Breast epithelium (tissue), 4 donors: ENCODE data around the gene OR10A4. TPM values are rescaled to one million over a fixed set of nuclear protein-coding genes. Genes with fewer than 3 reads are reported as not detected.

Experiments
- DNase-seq, 2 donors: peaks; one replicate each; pipeline ENCODE4 v3.0.0-alpha.2; 2019; ENCODE audit warnings: low spot score in 2 of 2
- H3K27ac ChIP-seq, 2 donors: fragments of 200-600 bp; sonication (generic) in 1 of 2; one replicate each; pipeline ENCODE4 v1.5.1; 2016 to 2019; ENCODE audit warnings: mild to moderate bottlenecking in 1 of 2
- H3K27me3 ChIP-seq, 2 donors: fragments of 200-600 bp; sonication (generic) in 1 of 2; one replicate each; pipeline versions ENCODE4 v1.5.1 to v1.6.0; 2017 to 2019; ENCODE audit warnings: control low read depth in 1 of 2, mild to moderate bottlenecking in 1 of 2
- H3K36me3 ChIP-seq: fragments of 200-600 bp; one replicate; pipeline ENCODE4 v1.5.1; 2019
- H3K4me1 ChIP-seq, 2 donors: fragments of 200-600 bp; sonication (generic); one replicate each; pipeline ENCODE4 v1.5.1; 2016 to 2019; ENCODE audit warnings: control low read depth in 1 of 2
- H3K4me3 ChIP-seq, 3 donors: fragments of 200-600 bp; sonication (generic); 1 replicate in 2 of 3; 2 replicates in 1 of 3; pipeline ENCODE4 v1.5.1; 2016 to 2019; ENCODE audit warnings: mild to moderate bottlenecking in 3 of 3, moderate library complexity in 2 of 3
- H3K9me3 ChIP-seq, 2 donors: fragments of 200-600 bp; sonication (generic) in 1 of 2; one replicate each; pipeline ENCODE4 v1.5.1; 2016 to 2019; ENCODE audit warnings: control low read depth in 1 of 2
- CTCF ChIP-seq, 3 donors: fragments of 450-650 bp; IDR thresholded peaks; one replicate each; pipeline ENCODE4 v1.5.1; 2016 to 2017; ENCODE audit warnings: antibody characterized with exemption in 3 of 3, mild to moderate bottlenecking in 3 of 3, moderate library complexity in 3 of 3
- POLR2A ChIP-seq: fragments of 450-650 bp; IDR thresholded peaks from one replicate; pipeline ENCODE4 v1.6.1; 2016; ENCODE audit warnings: antibody characterized with exemption, mild to moderate bottlenecking, moderate library complexity
- POLR2AphosphoS5 ChIP-seq, 3 donors: sonication (generic); formaldehyde crosslinking; IDR thresholded peaks; one replicate each; pipeline ENCODE4 v1.6.1; 2017; ENCODE audit warnings: antibody characterized with exemption in 3 of 3
- intact Hi-C: fragments of 100-400 bp; cut with DNase I; formaldehyde crosslinking; loops from one replicate; pipeline ENCODE4 v1.15.1; 2023; ENCODE audit warnings: low total_unique reads
- total RNA-seq, 3 donors: library from RNA; depleted of rRNA; stranded (reverse); fragments of >200 nt; gene quantifications; one replicate each; pipeline ENCODE4 v1.1.0, GENCODE V29; 2016

OR10A4 gene
- total RNA-seq, 3 donors from 2014 or later: not detected

- Histone ChIP-seq H3K36me3 (no peaks in the 10 kb centered on the region), H3K4me3 (no peak within 1 kb of the TSS), H3K27me3 (no peaks in the 10 kb centered on the region), H3K9me3 (no peaks in the 10 kb centered on the region), H3K27ac (no peak within 1 kb of the TSS), H3K4me1 (no peaks in the 10 kb centered on the region)
- intact Hi-C loops: no loop called here
- DNase-seq: no peak
- TF ChIP-seq CTCF (IDR thresholded peaks at IDR 0.05): no peak
- TF ChIP-seq POLR2A: no peak
- no peak for TF ChIP-seq POLR2AphosphoS5 (IDR thresholded peaks at IDR 0.05)
These were observed 13.5 kb upstream of the OR10A4 start, which contains the start of gene OR10A2 for GRCh38 chr11:6862961-6863360. TSS of gene OR10A2 (plus strand) at chr11:6863057. CDS start at chr11:6869755, 6,698 bp downstream.

- Histone ChIP-seq H3K4me1 (no peaks in the 10 kb centered on the region), H3K9me3 (no peaks in the 10 kb centered on the region), H3K36me3 (no peaks in the 10 kb centered on the region), H3K27me3 (no peaks in the 10 kb centered on the region), H3K4me3 (no peak overlapping the region), H3K27ac (no peak overlapping the region)
- TF ChIP-seq CTCF (IDR thresholded peaks at IDR 0.05): no peak
- TF ChIP-seq POLR2A: no peak
- TF ChIP-seq POLR2AphosphoS5 (IDR thresholded peaks at IDR 0.05): no peak
- intact Hi-C loops: no loop called here
- no peak for DNase-seq
These were observed 12.0 kb upstream of the OR10A4 start for GRCh38 chr11:6864438-6864837.

- no peaks in the 10 kb centered on the region for H3K4me1 ChIP-seq
- no peaks in the 10 kb centered on the region for H3K36me3 ChIP-seq
- no peaks in the 10 kb centered on the region for H3K27me3 ChIP-seq
- no peaks in the 10 kb centered on the region for H3K9me3 ChIP-seq
- intact Hi-C loops: no loop called here
- no peak for TF ChIP-seq POLR2A
- no peak for TF ChIP-seq CTCF (IDR thresholded peaks at IDR 0.05)
- TF ChIP-seq POLR2AphosphoS5 (IDR thresholded peaks at IDR 0.05): no peak
- DNase-seq: no peak
- no peak overlapping the region for H3K27ac ChIP-seq
- H3K4me3 ChIP-seq: no peak overlapping the region
These were observed 5.1 kb upstream of the OR10A4 start for GRCh38 chr11:6871278-6871677.

- TF ChIP-seq POLR2A (no peak), POLR2AphosphoS5 (IDR thresholded peaks at IDR 0.05) (no peak), CTCF (IDR thresholded peaks at IDR 0.05) (no peak)
- DNase-seq: no peak
- Histone ChIP-seq H3K9me3 (no peaks in the 10 kb centered on the region), H3K36me3 (no peaks in the 10 kb centered on the region), H3K4me3 (no peak overlapping the region), H3K27me3 (no peaks in the 10 kb centered on the region), H3K4me1 (no peaks in the 10 kb centered on the region), H3K27ac (no peak overlapping the region)
- intact Hi-C loops: no loop called here
These were observed 664 bp upstream of the OR10A4 start for GRCh38 chr11:6875761-6876160.

- intact Hi-C loops: no loop called here
- no peaks in the 10 kb centered on the region for H3K27me3 ChIP-seq
- no peaks in the 10 kb centered on the region for H3K9me3 ChIP-seq
- H3K4me3 ChIP-seq: no peak overlapping the region
- TF ChIP-seq CTCF (IDR thresholded peaks at IDR 0.05) (no peak), POLR2AphosphoS5 (IDR thresholded peaks at IDR 0.05) (no peak), POLR2A (no peak)
- no peak for DNase-seq
- no peaks in the 10 kb centered on the region for H3K36me3 ChIP-seq
- H3K4me1 ChIP-seq: no peaks in the 10 kb centered on the region
- H3K27ac ChIP-seq: no peak overlapping the region
These were observed 489 bp downstream of the OR10A4 start for GRCh38 chr11:6876914-6877313.
